MM.1S (cell line): ENCODE measurements around the gene GABBR1.

Experiments used
- CTCF ChIP-seq: fragments of 300-600 bp; sonication (generic); IDR thresholded peaks from 2 replicates; pipeline ENCODE4 v1.5.1; 2016; ENCODE audit warnings: antibody characterized with exemption, low read length, mixed read lengths
- EZH2 ChIP-seq: fragments of 300-600 bp; sonication (generic); optimal IDR thresholded peaks from 2 replicates; pipeline ENCODE3; 2017; ENCODE audit warnings: low read depth, mild to moderate bottlenecking, antibody characterized with exemption, low read length, mixed read lengths
- EZH2phosphoT487 ChIP-seq: fragments of 300-600 bp; sonication (generic); IDR thresholded peaks from 2 replicates; pipeline ENCODE4 v1.6.1; 2018; ENCODE audit warnings: antibody characterized with exemption, low read length

DNA sequence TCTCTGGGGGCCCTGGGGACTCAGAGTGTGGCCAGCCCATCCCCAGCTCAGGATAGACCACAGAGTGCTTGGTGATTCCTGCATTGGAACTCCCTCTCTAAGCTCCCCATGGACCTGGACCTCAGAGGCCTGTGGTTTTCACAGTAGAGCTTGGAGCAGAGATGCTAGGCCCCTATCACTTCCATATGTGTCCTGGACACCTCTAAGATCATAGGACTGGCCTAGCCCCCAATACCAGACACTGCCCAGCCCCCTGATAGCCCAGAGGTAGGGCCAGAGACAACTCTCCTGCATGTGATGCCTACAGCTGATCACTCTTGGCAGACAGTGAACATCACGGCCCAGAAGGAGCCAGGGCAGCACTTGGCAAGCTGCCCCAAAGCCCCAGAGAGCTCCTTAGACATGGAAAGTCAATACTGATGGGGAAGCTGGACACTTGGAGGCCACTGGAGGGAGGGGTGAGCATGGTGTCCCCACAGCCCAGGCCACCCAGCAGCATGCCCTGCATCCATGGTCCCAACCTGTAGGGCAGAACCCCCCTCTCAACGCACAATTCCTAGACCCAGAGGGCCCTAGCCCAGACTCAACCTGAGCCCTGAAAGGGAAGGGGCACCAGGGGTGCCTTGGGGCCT is 100.5 kb downstream of the GABBR1 start:
- TF ChIP-seq CTCF (no peak), EZH2 (no peak), EZH2phosphoT487 (no peak)
